ENCODE measurements around the gene EPN3.

EPN3 gene

GRCh38 chr17:50533185-50533584 is 650 bp downstream of the EPN3 start:
- TF ChIP-seq CTCF (IDR thresholded peaks at IDR 0.05; ENCODE audit: low read depth, low read length): no peak
- DNase-seq (ENCODE audit: low read depth in 2 of 2): no peak
- no peak overlapping the region for H3K4me3 ChIP-seq (replicated peaks in 1 of 2; ENCODE audit: low read depth in 2 of 2, low read length in 2 of 2)

- DNase-seq (ENCODE audit: low read depth in 2 of 2): peak in 1 of 2 donors; percentile 74
- TF ChIP-seq CTCF (IDR thresholded peaks at IDR 0.05; ENCODE audit: low read depth, low read length): no peak
- no peak overlapping the region for H3K4me3 ChIP-seq (replicated peaks in 1 of 2; ENCODE audit: low read depth in 2 of 2, low read length in 2 of 2)
Measured at GRCh38 chr17:50533720-50534148, 1.2 kb downstream of the EPN3 start.

GRCh38 chr17:50534222-50534978 is 1.9 kb downstream of the EPN3 start:
- H3K4me3 ChIP-seq (replicated peaks in 1 of 2; ENCODE audit: low read depth in 2 of 2, low read length in 2 of 2): no peak overlapping the region
- peak; percentile 29 for TF ChIP-seq CTCF (IDR thresholded peaks at IDR 0.05; ENCODE audit: low read depth, low read length)
- no peak for DNase-seq (ENCODE audit: low read depth in 2 of 2)

- TF ChIP-seq CTCF (IDR thresholded peaks at IDR 0.05; ENCODE audit: low read depth, low read length): no peak
- DNase-seq (ENCODE audit: low read depth in 2 of 2): no peak
- H3K4me3 ChIP-seq (replicated peaks in 1 of 2; ENCODE audit: low read depth in 2 of 2, low read length in 2 of 2): no peak overlapping the region
Measured at GRCh38 chr17:50534979-50535326, 2.4 kb downstream of the EPN3 start.

GRCh38 chr17:50535407-50535806 is 2.9 kb downstream of the EPN3 start:
- TF ChIP-seq CTCF (IDR thresholded peaks at IDR 0.05; ENCODE audit: low read depth, low read length): no peak
- H3K4me3 ChIP-seq (replicated peaks in 1 of 2; ENCODE audit: low read depth in 2 of 2, low read length in 2 of 2): no peak overlapping the region
- DNase-seq (ENCODE audit: low read depth in 2 of 2): no peak

- no peak for TF ChIP-seq CTCF (IDR thresholded peaks at IDR 0.05; ENCODE audit: low read depth, low read length)
- no peak overlapping the region for H3K4me3 ChIP-seq (replicated peaks in 1 of 2; ENCODE audit: low read depth in 2 of 2, low read length in 2 of 2)
- DNase-seq (ENCODE audit: low read depth in 2 of 2): no peak
Measured at GRCh38 chr17:50536683-50537646, 4.4 kb downstream of the EPN3 start.
